ENCODE results near the gene ARHGAP42.

ARHGAP42 gene

GRCh38 chr11:100777736-100778135, 90.6 kb downstream of the ARHGAP42 start:
- TF ChIP-seq GLIS3 (CRISPR knock-in tag; IDR thresholded peaks at IDR 0.05) = no peak
- no peak for TF ChIP-seq TCF4 (CRISPR knock-in tag; IDR thresholded peaks at IDR 0.05; ENCODE audit: borderline replicate concordance)
- TF ChIP-seq ZFP30 (CRISPR knock-in tag; IDR thresholded peaks at IDR 0.05) = no peak
- TF ChIP-seq CREB5 (CRISPR knock-in tag; IDR thresholded peaks at IDR 0.05; ENCODE audit: low read depth) = no peak
- TF ChIP-seq ZC3H10 (CRISPR knock-in tag; IDR thresholded peaks at IDR 0.05) = no peak
- TF ChIP-seq ZNF70 (CRISPR knock-in tag; IDR thresholded peaks at IDR 0.05) = no peak
- no peak for TF ChIP-seq SNAI2 (CRISPR knock-in tag; IDR thresholded peaks at IDR 0.05)
- no peak for TF ChIP-seq ZNF8 (CRISPR knock-in tag; IDR thresholded peaks at IDR 0.05)
- TF ChIP-seq ISL1 (CRISPR knock-in tag; IDR thresholded peaks at IDR 0.05) = no peak
- no peak for TF ChIP-seq ZNF565 (CRISPR knock-in tag; conservative IDR thresholded peaks at IDR 0.05; ENCODE audit: low read depth)
- TF ChIP-seq CSRNP3 (CRISPR knock-in tag; IDR thresholded peaks at IDR 0.05) = no peak
- no peak for TF ChIP-seq ESRRG (CRISPR knock-in tag; IDR thresholded peaks at IDR 0.05)
- TF ChIP-seq TOX (CRISPR knock-in tag; IDR thresholded peaks at IDR 0.05; ENCODE audit: borderline replicate concordance) = no peak
- ATAC-seq = no peak

GRCh38 chr11:100778166-100778785, 91.2 kb downstream of the ARHGAP42 start:
- no peak for ATAC-seq
- TF ChIP-seq ZFP30 (CRISPR knock-in tag; IDR thresholded peaks at IDR 0.05) = no peak
- TF ChIP-seq ARNTL (CRISPR knock-in tag; IDR thresholded peaks at IDR 0.05; ENCODE audit: borderline replicate concordance, low read depth) = no peak
- no peak for TF ChIP-seq ZNF70 (CRISPR knock-in tag; IDR thresholded peaks at IDR 0.05)
- no peak for TF ChIP-seq TSHZ2 (CRISPR knock-in tag; IDR thresholded peaks at IDR 0.05)
- no peak for TF ChIP-seq CSDC2 (CRISPR knock-in tag; IDR thresholded peaks at IDR 0.05)
- no peak for TF ChIP-seq TOX (CRISPR knock-in tag; IDR thresholded peaks at IDR 0.05; ENCODE audit: borderline replicate concordance)
- TF ChIP-seq GLIS3 (CRISPR knock-in tag; IDR thresholded peaks at IDR 0.05) = no peak
- TF ChIP-seq ZC3H10 (CRISPR knock-in tag; IDR thresholded peaks at IDR 0.05) = no peak
- TF ChIP-seq PATZ1 (CRISPR knock-in tag; IDR thresholded peaks at IDR 0.05; ENCODE audit: borderline replicate concordance) = no peak
- no peak for TF ChIP-seq ZNF565 (CRISPR knock-in tag; conservative IDR thresholded peaks at IDR 0.05; ENCODE audit: low read depth)
- no peak for TF ChIP-seq OSR1 (CRISPR knock-in tag; IDR thresholded peaks at IDR 0.05)
- no peak for TF ChIP-seq SNAI2 (CRISPR knock-in tag; IDR thresholded peaks at IDR 0.05)
- no peak for TF ChIP-seq ZFP3 (CRISPR knock-in tag; IDR thresholded peaks at IDR 0.05)
- TF ChIP-seq ISL1 (CRISPR knock-in tag; IDR thresholded peaks at IDR 0.05) = no peak
- TF ChIP-seq ESRRG (CRISPR knock-in tag; IDR thresholded peaks at IDR 0.05) = no peak
- TF ChIP-seq CSRNP3 (CRISPR knock-in tag; IDR thresholded peaks at IDR 0.05) = no peak
- no peak for TF ChIP-seq CREB5 (CRISPR knock-in tag; IDR thresholded peaks at IDR 0.05; ENCODE audit: low read depth)
- no peak for TF ChIP-seq PPARA (CRISPR knock-in tag; IDR thresholded peaks at IDR 0.05; ENCODE audit: borderline replicate concordance)
- TF ChIP-seq BACH2 (CRISPR knock-in tag; IDR thresholded peaks at IDR 0.05; ENCODE audit: borderline replicate concordance) = no peak
